Spleen (tissue), 11 donors: ENCODE data around the gene TBC1D9B. TPM values are rescaled to one million over a fixed set of nuclear protein-coding genes. Genes with fewer than 3 reads are reported as not detected.

Experiments used
- DNase-seq: peaks from one replicate; pipeline ENCODE4 v3.0.0-alpha.2; 2020
- H3K27ac ChIP-seq, 8 donors: fragments of 200-600 bp; sonication (generic) in 7 of 8; 1 replicate in 4 of 8; 2 replicates in 4 of 8; pipeline versions ENCODE4 v1.5.0 to v1.8.0; 2016 to 2021; ENCODE audit warnings: inconsistent platforms in 4 of 8, mild to moderate bottlenecking in 4 of 8, moderate library complexity in 1 of 8
- H3K27me3 ChIP-seq, 7 donors: fragments of 200-600 bp; sonication (generic) in 6 of 7; replicated peaks in 1 of 7; 1 replicate in 4 of 7; 2 replicates in 3 of 7; pipeline versions ENCODE4 v1.5.0 to v1.8.0; 2016 to 2021; ENCODE audit warnings: inconsistent platforms in 3 of 7, mild to moderate bottlenecking in 1 of 7
- H3K36me3 ChIP-seq, 6 donors: fragments of 200-600 bp; sonication (generic) in 5 of 6; 1 replicate in 4 of 6; 2 replicates in 2 of 6; pipeline versions ENCODE4 v1.5.0 to v1.8.0; 2016 to 2021; ENCODE audit warnings: inconsistent platforms in 2 of 6
- H3K4me1 ChIP-seq, 6 donors: fragments of 200-600 bp; sonication (generic) in 5 of 6; 1 replicate in 3 of 6; 2 replicates in 3 of 6; pipeline versions ENCODE4 v1.5.0 to v1.8.0; 2016 to 2021; ENCODE audit warnings: inconsistent platforms in 3 of 6
- H3K4me3 ChIP-seq, 8 donors: fragments of 200-600 bp; sonication (generic) in 7 of 8; 1 replicate in 4 of 8; 2 replicates in 4 of 8; pipeline versions ENCODE4 v1.5.0 to v1.8.0; 2016 to 2021; ENCODE audit warnings: inconsistent platforms in 4 of 8, mild to moderate bottlenecking in 4 of 8, moderate library complexity in 2 of 8
- H3K9me3 ChIP-seq, 8 donors: fragments of 200-600 bp; sonication (generic) in 7 of 8; 1 replicate in 4 of 8; 2 replicates in 4 of 8; pipeline versions ENCODE4 v1.5.0 to v1.8.0; 2016 to 2021; ENCODE audit warnings: inconsistent platforms in 4 of 8
- POLR2A ChIP-seq, 3 donors: fragments of 450-650 bp; IDR thresholded peaks; one replicate each; pipeline ENCODE4 v1.5.1; 2017; ENCODE audit warnings: antibody characterized with exemption in 3 of 3, mild to moderate bottlenecking in 1 of 3
- POLR2AphosphoS5 ChIP-seq, 3 donors: sonication (generic); formaldehyde crosslinking; IDR thresholded peaks; one replicate each; pipeline ENCODE4 v1.5.1; 2017; ENCODE audit warnings: antibody characterized with exemption in 3 of 3
- WGBS, 5 donors: extraction: QIAGEN DNeasy Blood & Tissue Kit in 3 of 5; methylation state at CpG; one replicate each; pipeline versions ENCODE4 v1.1.5 to v1.1.7; 2013 to 2018; 5-methylcytosine and 5-hydroxymethylcytosine counted together
- intact Hi-C: fragments of 100-400 bp; cut with DNase I; formaldehyde crosslinking; loops from one replicate; pipeline ENCODE4 v1.15.0; 2023; ENCODE audit warnings: low total_unique reads
- polyA plus RNA-seq, 3 donors: library from polyadenylated mRNA; stranded (reverse); fragments of 200-250 nt; gene quantifications; one replicate each; pipeline ENCODE4 v1.2.1, GENCODE V29; 2013
- total RNA-seq, 7 donors: library from RNA; depleted of rRNA in 3 of 7; stranded (reverse); fragments of >200 nt in 3 of 7; fragmentation: NEBNext Ultra II Directional in 4 of 7; extraction: Animal tissue kit (Norgen Biotek cat#: 25700) in 4 of 7; gene quantifications; one replicate each; pipeline versions ENCODE4 v1.1.0 to v1.2.1, GENCODE V29; 2016 to 2021
- TF ChIP-seq, protein P1 (sequence below), 11 experiments: fragments of 200-600 bp in 7 of 11; fragments of 450-650 bp in 4 of 11; sonication (generic) in 4 of 11; IDR thresholded peaks in 8 of 11; conservative IDR thresholded peaks in 3 of 11; 1 replicate in 7 of 11; 2 replicates in 4 of 11; pipeline versions ENCODE4 v1.4.0 to v1.8.0; 2016 to 2021; ENCODE audit warnings: antibody characterized with exemption in 11 of 11, inconsistent platforms in 4 of 11, mild to moderate bottlenecking in 1 of 11
- donor health status: healthy with polysubstance abuse.
- donor health status: DM: no; HTN: no; CAD: no; lungs with moderate emphysema.
- donor health status: DM: no; HTN: no; CAD: no.
- donor health status: Bipolar disorder and iron deficiency.
- donor health status: healthy.
- donor health status: DM: no; HTN: no; CAD: no.
- donor health status: DM: yes; HTN: yes; CAD: no.

Gene TBC1D9B
- total and polyA plus RNA-seq, 10 donors, result 29.5 to 140 (median 109) TPM

DNA sequence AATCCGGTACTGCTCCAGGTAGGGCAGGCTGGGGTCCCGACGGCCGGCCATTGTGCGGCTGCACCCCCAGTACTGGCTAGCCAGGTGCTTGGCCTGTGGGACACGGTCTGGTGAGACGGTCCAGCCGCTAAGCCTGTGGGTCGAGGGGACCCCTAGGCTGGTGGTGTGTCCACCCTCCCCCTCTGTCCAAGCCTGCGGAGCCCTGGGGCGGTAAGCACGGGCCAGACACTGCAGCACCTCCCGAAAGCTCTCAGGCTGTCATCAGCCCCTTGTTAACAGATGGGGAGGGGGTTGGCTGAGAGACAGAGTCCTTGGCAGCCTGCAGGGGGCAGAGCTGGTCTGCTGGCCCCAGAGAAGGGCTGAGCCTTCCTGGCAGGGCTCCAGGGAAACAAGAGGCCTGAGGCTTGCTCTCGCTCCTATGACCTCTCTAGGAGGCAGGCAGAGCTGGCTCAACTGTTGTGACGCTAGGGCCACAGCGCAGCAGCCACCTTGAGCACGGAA lies 37.2 kb downstream of the TBC1D9B start:
- H3K4me1 ChIP-seq, result peaks cover 0 to 21% (median 0%) of the 10 kb centered on the region in 6 donors
- TF ChIP-seq, protein P1, sequence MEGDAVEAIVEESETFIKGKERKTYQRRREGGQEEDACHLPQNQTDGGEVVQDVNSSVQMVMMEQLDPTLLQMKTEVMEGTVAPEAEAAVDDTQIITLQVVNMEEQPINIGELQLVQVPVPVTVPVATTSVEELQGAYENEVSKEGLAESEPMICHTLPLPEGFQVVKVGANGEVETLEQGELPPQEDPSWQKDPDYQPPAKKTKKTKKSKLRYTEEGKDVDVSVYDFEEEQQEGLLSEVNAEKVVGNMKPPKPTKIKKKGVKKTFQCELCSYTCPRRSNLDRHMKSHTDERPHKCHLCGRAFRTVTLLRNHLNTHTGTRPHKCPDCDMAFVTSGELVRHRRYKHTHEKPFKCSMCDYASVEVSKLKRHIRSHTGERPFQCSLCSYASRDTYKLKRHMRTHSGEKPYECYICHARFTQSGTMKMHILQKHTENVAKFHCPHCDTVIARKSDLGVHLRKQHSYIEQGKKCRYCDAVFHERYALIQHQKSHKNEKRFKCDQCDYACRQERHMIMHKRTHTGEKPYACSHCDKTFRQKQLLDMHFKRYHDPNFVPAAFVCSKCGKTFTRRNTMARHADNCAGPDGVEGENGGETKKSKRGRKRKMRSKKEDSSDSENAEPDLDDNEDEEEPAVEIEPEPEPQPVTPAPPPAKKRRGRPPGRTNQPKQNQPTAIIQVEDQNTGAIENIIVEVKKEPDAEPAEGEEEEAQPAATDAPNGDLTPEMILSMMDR (IDR thresholded peaks at IDR 0.05 in 8 of 11, conservative IDR thresholded peaks at IDR 0.05 in 3 of 11), result peak in 5 of 11 experiments; percentile 11 to 58 (median 32)
- TF ChIP-seq POLR2A (IDR thresholded peaks at IDR 0.05), result no peak
- peak in 1 of 3 donors; percentile 28 for TF ChIP-seq POLR2AphosphoS5 (IDR thresholded peaks at IDR 0.05)
- H3K4me3 ChIP-seq, result no peak overlapping the region
- H3K9me3 ChIP-seq, result no peaks in the 10 kb centered on the region
- intact Hi-C loops, result no loop called here
- no peak overlapping the region for H3K27ac ChIP-seq
- peaks cover 2 to 96% (median 60%) of the 10 kb centered on the region in 6 donors for H3K36me3 ChIP-seq
- WGBS, 5 donors, result 69 to 90% (median 88%) methylated on average over 4 to 17 of the region's 17 CpGs
- no peaks in the 10 kb centered on the region for H3K27me3 ChIP-seq
- peak; percentile 71 for DNase-seq

DNA sequence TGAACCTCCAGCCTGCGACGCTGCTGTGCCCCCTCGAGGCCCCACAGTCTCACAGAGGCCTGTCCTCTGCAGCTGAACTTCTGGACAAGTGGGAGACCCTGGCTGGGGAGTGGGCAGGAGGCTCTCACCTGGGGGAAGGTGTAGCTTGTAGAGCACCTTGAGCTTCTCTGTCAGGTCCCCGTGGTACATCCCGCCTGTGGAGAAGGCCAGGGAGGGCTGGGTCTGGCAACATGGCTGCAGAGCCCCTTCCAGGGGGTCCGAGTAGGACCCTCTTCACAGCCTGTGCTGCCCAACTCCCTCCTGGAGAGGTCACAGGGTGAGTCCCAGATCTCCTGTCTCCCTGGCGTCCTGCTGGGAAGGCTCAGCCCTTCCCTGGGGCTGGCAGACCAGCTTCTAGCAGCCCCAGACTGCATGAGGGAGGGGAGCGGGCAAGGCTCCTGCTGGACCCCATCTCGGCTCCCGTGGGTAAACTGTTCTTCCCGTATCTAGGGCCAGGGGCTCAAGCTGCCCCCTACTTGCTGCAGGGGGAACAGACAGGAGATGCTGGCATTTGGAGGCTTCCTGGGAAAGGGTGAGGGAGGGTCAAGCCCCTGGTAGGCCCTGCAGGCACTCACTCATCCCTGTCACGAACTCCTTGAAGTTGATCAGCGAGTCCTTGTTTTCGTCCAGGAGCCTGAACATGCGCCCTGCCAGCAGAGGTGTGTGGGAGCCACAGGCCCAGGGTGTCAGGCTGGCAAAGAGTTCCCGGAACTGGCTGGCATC lies 37.9 kb downstream of the TBC1D9B start:
- no peak overlapping the region for H3K27ac ChIP-seq
- peaks cover 2 to 96% (median 60%) of the 10 kb centered on the region in 6 donors for H3K36me3 ChIP-seq
- no peak overlapping the region for H3K4me3 ChIP-seq
- peak; percentile 58 for DNase-seq
- WGBS, 5 donors, result 90 to 100% (median 94%) methylated on average over 7 to 16 of the region's 16 CpGs
- TF ChIP-seq, protein P1 (IDR thresholded peaks at IDR 0.05 in 8 of 11, conservative IDR thresholded peaks at IDR 0.05 in 3 of 11), result no peak
- TF ChIP-seq POLR2A (IDR thresholded peaks at IDR 0.05) (no peak), POLR2AphosphoS5 (IDR thresholded peaks at IDR 0.05) (peak in 1 of 3 donors; percentile 6)
- H3K27me3 ChIP-seq, result no peaks in the 10 kb centered on the region
- intact Hi-C loops, result no loop called here
- H3K4me1 ChIP-seq, result peaks cover 0 to 21% (median 0%) of the 10 kb centered on the region in 6 donors
- no peaks in the 10 kb centered on the region for H3K9me3 ChIP-seq

DNA sequence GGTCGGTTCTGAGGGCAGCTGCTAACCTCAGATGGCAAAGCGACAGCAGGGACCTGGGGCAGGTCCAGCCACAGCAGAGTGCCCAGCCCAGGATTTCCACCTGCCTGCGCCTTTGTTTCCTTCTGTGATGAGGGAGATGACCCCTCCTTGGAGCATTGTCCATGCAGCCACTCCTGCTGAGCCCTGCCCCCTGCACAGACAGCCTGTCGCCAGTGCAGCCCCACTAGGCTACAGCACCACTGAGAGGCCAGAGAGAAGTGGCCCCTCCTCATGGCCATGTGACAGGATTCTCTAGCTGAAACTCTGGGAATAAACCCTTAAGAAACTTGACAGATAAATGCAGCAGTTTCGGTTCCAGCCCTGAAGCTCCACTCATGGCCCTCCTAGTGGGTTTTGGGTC lies 38.6 kb downstream of the TBC1D9B start:
- no peak overlapping the region for H3K4me3 ChIP-seq
- no peaks in the 10 kb centered on the region for H3K9me3 ChIP-seq
- DNase-seq, result peak; percentile 38
- no peak for TF ChIP-seq POLR2AphosphoS5 (IDR thresholded peaks at IDR 0.05)
- TF ChIP-seq, protein P1 (IDR thresholded peaks at IDR 0.05 in 8 of 11, conservative IDR thresholded peaks at IDR 0.05 in 3 of 11), result no peak
- TF ChIP-seq POLR2A (IDR thresholded peaks at IDR 0.05), result no peak
- intact Hi-C loops, result no loop called here
- H3K36me3 ChIP-seq, result peaks cover 2 to 96% (median 56%) of the 10 kb centered on the region in 6 donors
- no peak overlapping the region for H3K27ac ChIP-seq
- H3K27me3 ChIP-seq, result no peaks in the 10 kb centered on the region
- peaks cover 0 to 21% (median 0%) of the 10 kb centered on the region in 6 donors for H3K4me1 ChIP-seq
- WGBS, 5 donors, result 91 to 98% (median 93%) methylated on average over 3 to 5 of the region's 5 CpGs

DNA sequence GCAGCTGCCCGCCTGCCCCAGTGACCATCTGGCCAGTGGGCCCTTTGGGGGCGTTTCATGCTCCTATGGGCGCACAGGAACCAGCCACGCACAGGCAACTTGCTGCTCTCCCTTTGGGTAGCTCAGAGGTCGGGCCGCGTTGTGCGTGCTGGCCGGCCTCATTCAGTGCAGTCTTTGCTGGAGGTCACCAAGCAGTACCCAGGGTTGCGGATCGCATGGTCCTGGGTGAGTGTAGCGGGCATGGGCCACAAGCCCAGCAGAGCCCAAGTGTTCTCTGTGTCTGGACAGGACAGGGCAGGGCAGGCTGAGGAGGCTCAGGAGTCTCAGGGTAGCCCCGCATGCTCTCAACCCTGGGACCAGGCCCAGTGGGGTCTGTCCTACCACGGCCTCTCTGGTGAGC lies 39.2 kb downstream of the TBC1D9B start:
- H3K27ac ChIP-seq, result no peak overlapping the region
- WGBS, 5 donors, result 94 to 98% (median 96%) methylated on average over 12 to 14 of the region's 14 CpGs
- H3K36me3 ChIP-seq, result peaks cover 2 to 96% (median 56%) of the 10 kb centered on the region in 6 donors
- H3K4me3 ChIP-seq, result no peak overlapping the region
- TF ChIP-seq, protein P1 (IDR thresholded peaks at IDR 0.05 in 8 of 11, conservative IDR thresholded peaks at IDR 0.05 in 3 of 11), result no peak
- TF ChIP-seq POLR2A (IDR thresholded peaks at IDR 0.05), result no peak
- TF ChIP-seq POLR2AphosphoS5 (IDR thresholded peaks at IDR 0.05), result peak in 1 of 3 donors; percentile 26
- intact Hi-C loops, result no loop called here
- H3K4me1 ChIP-seq, result peaks cover 0 to 21% (median 0%) of the 10 kb centered on the region in 6 donors
- DNase-seq, result peak; percentile 55
- H3K27me3 ChIP-seq, result no peaks in the 10 kb centered on the region
- no peaks in the 10 kb centered on the region for H3K9me3 ChIP-seq
